HUES6 (cell line): ENCODE results near the gene ETFB.
A peak's percentile ranks its signal among the peaks of the same experiment; 100 is the strongest.

Source experiments
- H3K27ac ChIP-seq: 2 replicates; pipeline ENCODE4 v1.7.0; 2013; ENCODE audit warnings: low read depth, mild to moderate bottlenecking, low read length, inconsistent platforms
- H3K27me3 ChIP-seq: 2 replicates; pipeline ENCODE4 v1.6.1; 2013; ENCODE audit warnings: low read length; ENCODE audit not compliant: control insufficient read depth, insufficient read depth
- H3K36me3 ChIP-seq: 2 replicates; pipeline ENCODE4 v1.6.1; 2013; ENCODE audit warnings: low read length; ENCODE audit not compliant: control insufficient read depth, insufficient read depth
- H3K4me1 ChIP-seq: 2 replicates; pipeline ENCODE4 v1.6.1; 2013; ENCODE audit warnings: low read length; ENCODE audit not compliant: control insufficient read depth, insufficient read depth
- H3K4me3 ChIP-seq: 2 replicates; pipeline ENCODE4 v1.5.1; 2013; ENCODE audit warnings: low read depth, low read length
- H3K9ac ChIP-seq: one replicate; pipeline ENCODE4 v1.6.1; 2013; ENCODE audit warnings: mild to moderate bottlenecking, low read length
- H3K9me3 ChIP-seq: 2 replicates; pipeline ENCODE4 v1.6.1; 2013; ENCODE audit warnings: low read depth, low read length; ENCODE audit not compliant: control insufficient read depth, insufficient read depth

The ETFB gene

GRCh38 chr19:51364200-51365106, 1.7 kb downstream of the ETFB start:
- Histone ChIP-seq H3K9ac (no peak overlapping the region), H3K4me3 (no peak overlapping the region), H3K36me3 (no peaks in the 10 kb centered on the region), H3K27ac (no peak overlapping the region), H3K27me3 (no peaks in the 10 kb centered on the region), H3K4me1 (peaks cover 32% of the 10 kb centered on the region), H3K9me3 (no peaks in the 10 kb centered on the region)

DNA sequence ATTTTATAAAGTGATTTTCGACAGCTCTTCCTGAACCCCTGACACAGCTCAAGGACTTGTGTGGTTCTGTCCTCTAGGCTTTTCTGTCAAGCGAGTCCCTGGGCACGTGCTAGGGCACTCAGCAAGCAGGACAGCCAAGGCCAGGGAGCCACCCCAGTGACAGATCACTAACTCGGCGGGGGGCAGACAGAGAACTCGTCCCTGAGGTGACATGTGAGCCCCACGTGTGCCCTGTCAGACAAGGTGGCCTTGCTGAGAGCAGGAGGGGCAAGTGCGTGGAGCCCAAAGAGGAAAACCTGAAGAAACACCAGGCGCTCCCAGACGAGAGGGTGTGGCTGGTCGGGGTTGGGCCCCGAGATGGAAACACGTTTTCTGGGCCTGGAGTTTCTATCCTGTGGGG, 4.9 kb downstream of the ETFB start:
- H3K36me3 ChIP-seq: no peaks in the 10 kb centered on the region
- no peaks in the 10 kb centered on the region for H3K9me3 ChIP-seq
- H3K4me1 ChIP-seq: peaks cover 25% of the 10 kb centered on the region
- H3K27me3 ChIP-seq: no peaks in the 10 kb centered on the region
- no peak overlapping the region for H3K9ac ChIP-seq
- no peak overlapping the region for H3K27ac ChIP-seq
- H3K4me3 ChIP-seq: no peak overlapping the region

GRCh38 chr19:51359294-51359693, 6.9 kb downstream of the ETFB start:
- Histone ChIP-seq H3K4me3 (no peak overlapping the region), H3K9ac (no peak overlapping the region), H3K9me3 (no peaks in the 10 kb centered on the region), H3K27me3 (no peaks in the 10 kb centered on the region), H3K36me3 (no peaks in the 10 kb centered on the region), H3K4me1 (peaks cover 20% of the 10 kb centered on the region), H3K27ac (no peak overlapping the region)

DNA sequence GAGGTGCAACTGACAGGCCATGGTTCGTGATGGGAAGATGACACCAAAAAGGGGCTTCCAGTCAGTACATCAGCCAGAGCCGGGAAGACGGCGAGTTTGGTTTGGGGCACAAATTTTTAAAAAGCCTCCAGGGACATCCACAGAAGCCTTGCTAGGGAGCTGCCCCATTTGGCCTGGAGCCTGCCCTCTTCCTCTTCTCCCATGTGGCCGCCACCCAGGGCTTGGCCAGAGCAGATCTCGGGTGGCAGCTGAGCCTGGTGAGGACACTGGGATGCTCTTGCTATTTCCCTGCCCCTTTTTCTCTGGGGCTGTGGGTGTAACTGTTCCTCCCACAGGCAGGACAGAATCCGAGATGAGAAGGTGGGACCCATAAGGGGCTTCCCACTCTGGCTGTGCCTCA, 8.2 kb downstream of the ETFB start:
- Histone ChIP-seq H3K36me3 (no peaks in the 10 kb centered on the region), H3K4me1 (peaks cover 16% of the 10 kb centered on the region), H3K27ac (no peak overlapping the region), H3K9me3 (no peaks in the 10 kb centered on the region), H3K27me3 (no peaks in the 10 kb centered on the region), H3K9ac (no peak overlapping the region), H3K4me3 (no peak overlapping the region)

- Histone ChIP-seq H3K4me1 (peaks cover 11% of the 10 kb centered on the region), H3K4me3 (no peak overlapping the region), H3K27me3 (no peaks in the 10 kb centered on the region), H3K9ac (no peak overlapping the region), H3K36me3 (peaks cover 5% of the 10 kb centered on the region; the same call in 1 of the 2 replicates), H3K27ac (no peak overlapping the region), H3K9me3 (no peaks in the 10 kb centered on the region)
Measured at GRCh38 chr19:51356159-51356801, 9.9 kb downstream of the ETFB start.

- no peak overlapping the region for H3K27ac ChIP-seq
- peak overlapping the region; percentile 25 for H3K9ac ChIP-seq
Measured at GRCh38 chr19:51354742-51355148, 11.4 kb downstream of the ETFB start.

DNA sequence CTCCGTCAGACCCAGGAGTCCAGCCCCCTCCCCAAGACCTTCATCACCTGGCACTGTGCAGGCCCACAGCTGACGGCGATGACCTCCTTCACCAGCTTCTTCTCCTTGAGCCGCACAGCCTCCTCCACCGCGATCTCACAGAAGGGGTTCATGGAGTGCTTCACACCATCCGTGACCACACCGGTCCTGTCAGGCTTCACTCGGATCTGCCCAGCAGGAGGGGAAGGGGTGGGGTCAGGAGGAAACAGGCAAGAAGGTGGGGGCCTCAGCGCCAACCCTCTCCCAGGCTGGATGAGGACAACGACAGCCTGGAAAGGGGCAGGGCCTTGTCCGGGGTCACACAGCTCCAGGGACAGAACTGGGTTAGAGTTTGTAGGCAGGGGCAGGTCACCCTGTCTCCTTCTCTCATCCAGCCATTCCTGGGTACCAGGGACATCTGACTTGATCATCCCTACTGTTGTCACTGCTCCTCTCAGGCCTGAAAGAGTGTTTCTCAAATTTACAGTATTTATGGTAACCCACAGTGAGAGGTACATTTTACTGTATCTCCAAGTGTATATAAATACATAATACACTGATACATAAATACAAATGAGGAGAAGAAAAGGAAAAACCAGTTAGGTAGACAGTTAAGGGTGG, 12.0 kb downstream of the ETFB start:
- H3K9ac ChIP-seq: peak overlapping the region; percentile 25
- H3K36me3 ChIP-seq: peaks cover 12% of the 10 kb centered on the region
- no peaks in the 10 kb centered on the region for H3K27me3 ChIP-seq
- H3K9me3 ChIP-seq: no peaks in the 10 kb centered on the region
- no peak overlapping the region for H3K27ac ChIP-seq
- peaks cover 11% of the 10 kb centered on the region for H3K4me1 ChIP-seq
- H3K4me3 ChIP-seq: peak overlapping the region; percentile 11; the same call in 1 of the 2 replicates

More at GRCh38 chr19:51354742-51355148, 11.4 kb downstream of the ETFB start:
- H3K4me3 ChIP-seq: no peak overlapping the region
- H3K27me3 ChIP-seq: no peaks in the 10 kb centered on the region
- peaks cover 11% of the 10 kb centered on the region for H3K4me1 ChIP-seq
- H3K9me3 ChIP-seq: no peaks in the 10 kb centered on the region
- H3K36me3 ChIP-seq: peaks cover 12% of the 10 kb centered on the region

DNA sequence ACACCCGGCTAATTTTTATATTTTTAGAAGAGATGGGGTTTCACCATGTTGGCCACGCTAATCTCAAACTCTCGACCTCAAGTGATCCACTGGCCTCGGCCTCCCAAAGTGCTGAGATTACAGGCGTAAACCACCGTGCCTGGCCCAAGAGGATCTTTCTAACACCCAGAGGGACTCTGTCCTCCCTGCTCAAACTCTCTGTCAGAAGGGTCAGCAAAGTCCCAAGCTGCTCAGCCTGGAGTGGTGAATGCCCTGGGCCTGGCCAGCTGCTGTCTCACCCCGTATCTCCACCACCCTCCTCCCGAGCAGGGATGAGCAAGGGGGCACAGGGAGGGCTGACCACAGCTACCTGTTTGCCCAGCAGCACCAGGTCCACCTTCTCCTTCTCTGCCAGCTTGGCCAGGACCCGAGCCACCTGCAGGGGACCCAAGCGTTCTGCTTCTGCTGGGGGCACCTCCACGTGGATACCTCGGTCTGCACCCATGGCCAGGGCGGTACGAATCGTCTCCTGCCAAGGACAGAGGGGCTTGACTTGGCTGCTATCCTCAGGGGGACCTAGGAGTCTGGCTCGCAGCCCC, 13.3 kb downstream of the ETFB start:
- no peaks in the 10 kb centered on the region for H3K9me3 ChIP-seq
- H3K27ac ChIP-seq: no peak overlapping the region
- no peak overlapping the region for H3K9ac ChIP-seq
- no peak overlapping the region for H3K4me3 ChIP-seq
- peaks cover 12% of the 10 kb centered on the region for H3K36me3 ChIP-seq
- no peaks in the 10 kb centered on the region for H3K27me3 ChIP-seq
- peaks cover 11% of the 10 kb centered on the region for H3K4me1 ChIP-seq

GRCh38 chr19:51351266-51351990, 14.8 kb downstream of the ETFB start:
- Histone ChIP-seq H3K27me3 (no peaks in the 10 kb centered on the region), H3K9ac (no peak overlapping the region), H3K36me3 (peaks cover 12% of the 10 kb centered on the region), H3K4me1 (peaks cover 11% of the 10 kb centered on the region), H3K4me3 (no peak overlapping the region), H3K9me3 (no peaks in the 10 kb centered on the region), H3K27ac (no peak overlapping the region)

- H3K9ac ChIP-seq: no peak overlapping the region
- H3K27ac ChIP-seq: no peak overlapping the region
- peaks cover 20% of the 10 kb centered on the region for H3K36me3 ChIP-seq
- no peaks in the 10 kb centered on the region for H3K27me3 ChIP-seq
- H3K4me1 ChIP-seq: peaks cover 8% of the 10 kb centered on the region
- no peak overlapping the region for H3K4me3 ChIP-seq
- no peaks in the 10 kb centered on the region for H3K9me3 ChIP-seq
Measured at GRCh38 chr19:51347209-51347928, 18.8 kb downstream of the ETFB start.
